NCI-H1105 (cell line): ENCODE results near the gene LIPA.
"Not testable (repeated sequence)": the region's sequence is repeated elsewhere in the genome, so short reads cannot be mapped to it uniquely, and the experiment has no call there.

Experiments used
- DNase-seq: peaks from one replicate; lab custom pipeline; 2025; lab: John Stamatoyannopoulos, UW

Gene LIPA

DNA sequence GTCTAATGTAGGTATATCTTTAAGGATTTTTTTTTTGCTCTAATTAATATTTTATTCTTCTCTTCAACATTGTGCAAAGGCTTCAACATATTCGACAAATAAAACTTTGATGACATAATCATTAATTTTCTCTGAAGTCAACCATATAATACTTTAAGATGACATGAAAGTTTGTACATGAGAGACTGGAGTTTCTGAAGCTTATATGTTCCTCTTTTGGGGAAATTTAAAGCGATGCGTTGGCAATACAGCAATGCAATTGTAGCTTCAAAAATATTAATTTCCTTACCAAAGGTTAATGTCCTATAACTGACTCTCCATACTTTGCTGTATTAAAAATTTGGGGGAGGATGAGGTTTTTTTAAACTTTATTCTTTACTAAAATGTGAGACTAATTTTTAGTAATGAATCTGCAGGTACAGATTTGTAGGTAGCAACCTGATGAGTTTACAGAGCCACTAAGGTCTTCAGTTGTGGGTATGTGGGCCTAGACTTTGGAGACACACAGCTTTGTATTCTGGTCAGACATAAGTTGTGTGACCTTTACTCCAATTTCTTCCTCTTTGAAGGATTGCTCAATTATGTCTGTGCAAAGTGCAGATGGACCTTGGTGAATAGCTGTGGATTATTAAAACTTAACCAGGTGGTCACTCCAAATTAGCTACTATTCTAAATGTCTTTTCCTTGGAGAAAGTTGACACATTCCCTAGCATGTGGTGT is 18.0 kb upstream of the LIPA start:
- no peak for DNase-seq

- DNase-seq = no peak
Observed at GRCh38 chr10:89266721-89267453, 15.3 kb upstream of the LIPA start.

DNA sequence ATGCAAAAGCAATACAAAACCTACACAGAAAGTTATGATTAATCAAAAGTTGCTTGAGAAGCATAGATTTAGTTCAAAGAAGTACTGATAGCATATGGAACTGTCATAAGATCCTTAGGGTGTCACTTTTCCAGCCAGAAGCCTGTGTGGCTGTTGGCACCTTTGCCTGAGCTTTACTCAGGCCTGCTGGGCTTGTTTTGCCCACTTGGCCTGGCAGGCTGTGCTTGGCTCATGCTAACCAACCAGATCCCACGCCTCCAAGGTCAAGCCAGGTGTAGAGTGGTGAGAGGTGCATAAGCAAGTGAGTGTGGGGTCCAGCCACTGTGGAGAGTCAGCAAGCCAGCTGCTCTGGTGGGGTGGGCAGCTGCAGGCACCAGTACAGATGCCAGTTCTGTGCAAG is 12.0 kb upstream of the LIPA start:
- no peak for DNase-seq

DNA sequence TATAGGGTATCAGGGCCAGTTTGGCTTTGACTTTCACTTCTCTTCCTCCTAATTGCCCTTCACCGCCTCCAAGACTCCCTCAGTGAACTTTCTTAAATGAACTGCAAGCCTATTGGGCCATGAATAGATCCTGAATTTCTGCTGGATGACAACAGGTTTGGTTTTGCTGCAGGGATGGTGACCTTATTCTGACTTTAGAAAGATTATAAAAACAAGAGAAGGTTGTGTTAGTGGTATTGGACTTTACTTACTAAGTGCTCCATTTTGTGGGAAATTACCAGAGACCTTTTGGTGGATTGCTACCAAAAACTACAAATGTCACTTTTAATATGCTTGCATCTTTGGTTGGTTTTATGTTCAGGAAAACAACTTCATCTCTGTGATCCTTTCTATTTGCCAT is 11.5 kb upstream of the LIPA start:
- no peak for DNase-seq

DNA sequence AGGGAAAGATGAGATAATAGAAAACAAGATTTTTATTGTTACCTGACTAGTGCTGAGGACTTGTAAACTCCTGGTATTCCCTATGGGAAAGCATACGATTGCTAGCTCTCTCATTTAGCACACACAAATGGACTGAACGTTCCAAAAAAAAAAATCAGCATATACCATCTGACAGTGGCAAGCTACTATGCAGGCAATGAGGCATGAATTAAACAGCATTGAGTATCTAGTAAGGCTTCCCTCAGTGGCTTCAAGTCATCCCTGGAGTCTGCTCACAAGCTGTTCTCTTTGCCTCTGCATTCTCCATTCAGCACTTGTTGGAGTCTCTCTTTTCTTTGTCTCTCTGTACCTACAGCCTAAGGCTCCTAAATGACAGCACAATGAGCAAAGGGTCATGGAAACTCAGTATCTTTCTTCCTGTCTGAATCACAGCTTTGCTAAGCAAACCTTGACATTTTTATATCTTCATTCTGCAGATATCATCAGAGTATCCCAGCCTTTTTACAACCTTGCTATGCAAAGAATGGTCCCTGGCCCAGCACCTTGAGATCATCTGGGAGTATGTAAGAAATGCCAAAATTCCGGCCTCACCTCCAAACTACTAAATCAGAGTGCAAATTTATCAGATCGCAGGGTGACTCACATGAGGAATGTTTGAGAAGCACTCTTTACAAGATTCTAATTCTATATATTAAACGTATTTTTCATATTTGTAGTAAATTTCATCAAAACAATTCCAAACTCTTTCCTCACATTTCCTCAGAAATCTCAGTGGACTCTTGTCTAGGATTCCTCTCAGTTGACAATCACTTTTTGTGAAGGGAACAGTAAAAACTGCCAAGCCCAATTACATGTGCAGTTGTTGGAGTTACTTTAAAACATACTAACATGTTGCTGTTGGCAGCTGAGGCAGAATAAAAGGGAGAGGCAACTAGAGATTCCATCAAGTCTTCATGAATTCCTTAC is 10.8 kb upstream of the LIPA start:
- no peak for DNase-seq

DNA sequence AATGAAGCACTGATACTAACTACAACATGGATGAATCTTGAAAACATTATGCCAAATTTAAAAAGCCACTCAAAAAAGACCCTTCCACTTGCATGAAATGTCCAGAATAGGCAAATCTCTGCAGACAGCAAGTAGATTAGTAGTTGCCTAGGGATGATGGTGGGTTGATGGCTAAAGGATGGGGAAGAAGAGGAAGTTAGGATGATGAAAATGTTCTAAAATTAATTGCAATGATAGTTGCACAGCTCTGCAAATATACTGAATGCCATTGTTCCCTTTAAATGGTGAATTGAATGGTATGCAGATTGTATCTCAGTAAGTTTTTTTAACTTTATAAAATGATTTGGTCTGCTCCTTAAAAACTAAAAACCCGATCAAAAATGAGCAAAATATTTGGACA is 7.3 kb upstream of the LIPA start:
- DNase-seq = no peak

DNA sequence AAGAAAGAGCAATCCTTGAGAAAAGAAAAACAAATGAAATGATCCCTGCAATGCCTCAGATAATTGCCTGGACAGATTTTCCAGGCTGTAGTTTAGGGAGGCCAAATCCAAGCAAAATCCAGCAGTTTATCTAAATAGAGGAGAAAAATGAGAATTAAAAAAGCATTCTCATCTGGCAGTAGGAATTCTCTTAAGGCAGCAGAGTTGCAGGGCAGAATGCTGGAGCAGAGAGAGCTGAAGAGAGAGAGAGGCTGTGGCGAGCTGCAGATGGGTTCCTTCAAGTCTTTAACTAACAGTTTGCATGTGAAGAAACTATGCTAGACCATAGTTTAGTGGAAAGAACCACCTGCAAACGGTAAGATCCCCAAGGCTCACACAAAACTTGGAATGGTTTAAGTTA is 6.0 kb upstream of the LIPA start:
- no peak for DNase-seq

GRCh38 chr10:89256962-89257361 is 5.4 kb upstream of the LIPA start:
- no peak for DNase-seq

GRCh38 chr10:89256340-89256739 is 4.8 kb upstream of the LIPA start:
- no peak for DNase-seq

GRCh38 chr10:89255793-89256192 is 4.2 kb upstream of the LIPA start:
- DNase-seq = no peak

DNA sequence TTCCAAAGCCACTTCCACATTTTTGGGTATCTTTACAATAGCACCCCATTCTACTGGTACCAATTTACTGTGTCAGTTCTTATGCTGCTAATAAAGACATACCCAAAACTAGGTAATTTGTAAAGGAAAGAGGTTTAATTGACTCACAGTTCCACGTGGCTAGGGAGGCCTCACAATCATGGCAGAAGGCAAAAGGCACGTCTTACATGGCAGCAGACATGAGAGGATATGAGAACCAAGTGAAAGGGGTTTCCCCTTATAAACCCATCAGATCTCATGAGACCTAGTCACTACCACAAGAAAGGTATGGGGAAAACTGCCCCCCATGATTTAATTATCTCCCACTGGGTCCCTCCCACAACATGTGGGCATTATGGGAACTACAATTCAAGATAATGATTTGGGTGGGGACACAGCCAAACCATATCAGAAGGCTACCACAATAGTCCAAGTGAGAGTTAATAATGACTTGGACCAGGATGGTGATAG is 3.6 kb upstream of the LIPA start:
- DNase-seq = not testable (repeated sequence)

GRCh38 chr10:89252225-89252585 is 630 bp upstream of the LIPA start:
- no peak for DNase-seq

- no peak for DNase-seq
Observed at GRCh38 chr10:89250865-89251408, 638 bp downstream of the LIPA start.

DNA sequence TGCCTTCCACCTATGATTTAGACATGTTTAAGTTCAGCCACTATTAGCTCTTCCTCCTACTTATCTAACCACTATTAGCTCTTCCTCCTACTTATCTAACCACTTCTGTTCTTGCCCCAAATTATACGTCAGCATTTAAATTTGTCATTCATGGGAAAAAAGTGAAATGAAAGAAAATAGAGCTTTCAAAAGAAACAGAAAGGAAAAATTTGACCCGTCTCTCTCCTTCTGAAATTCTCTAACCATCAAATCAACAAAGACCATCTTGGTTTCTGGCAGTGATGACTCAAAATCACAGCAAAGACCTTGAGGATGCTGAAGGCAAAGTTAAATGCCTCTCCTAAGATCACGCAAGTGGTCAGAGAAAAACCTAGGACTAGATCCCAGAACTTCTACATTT is 2.6 kb downstream of the LIPA start:
- DNase-seq = no peak

DNA sequence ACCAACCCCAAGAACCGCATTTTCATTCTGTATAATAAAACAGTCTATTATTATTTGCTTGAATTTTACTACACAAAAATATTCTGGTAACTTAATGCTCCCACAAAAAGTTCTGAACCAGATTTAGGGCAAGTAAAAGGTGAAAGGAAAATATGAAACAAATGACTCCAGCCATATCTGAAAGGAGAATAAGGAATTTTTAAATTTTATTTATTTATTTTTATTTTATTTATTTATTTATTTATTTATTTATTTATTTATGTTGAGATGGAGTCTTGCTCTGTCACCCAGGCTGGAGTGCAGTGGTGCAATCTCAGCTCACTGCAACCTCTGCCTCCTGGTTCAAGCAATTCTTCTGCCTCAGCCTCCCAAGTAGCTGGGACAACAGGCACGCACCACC is 4.0 kb downstream of the LIPA start:
- DNase-seq = not testable (repeated sequence)

GRCh38 chr10:89245802-89246201 is 5.8 kb downstream of the LIPA start:
- no peak for DNase-seq

DNA sequence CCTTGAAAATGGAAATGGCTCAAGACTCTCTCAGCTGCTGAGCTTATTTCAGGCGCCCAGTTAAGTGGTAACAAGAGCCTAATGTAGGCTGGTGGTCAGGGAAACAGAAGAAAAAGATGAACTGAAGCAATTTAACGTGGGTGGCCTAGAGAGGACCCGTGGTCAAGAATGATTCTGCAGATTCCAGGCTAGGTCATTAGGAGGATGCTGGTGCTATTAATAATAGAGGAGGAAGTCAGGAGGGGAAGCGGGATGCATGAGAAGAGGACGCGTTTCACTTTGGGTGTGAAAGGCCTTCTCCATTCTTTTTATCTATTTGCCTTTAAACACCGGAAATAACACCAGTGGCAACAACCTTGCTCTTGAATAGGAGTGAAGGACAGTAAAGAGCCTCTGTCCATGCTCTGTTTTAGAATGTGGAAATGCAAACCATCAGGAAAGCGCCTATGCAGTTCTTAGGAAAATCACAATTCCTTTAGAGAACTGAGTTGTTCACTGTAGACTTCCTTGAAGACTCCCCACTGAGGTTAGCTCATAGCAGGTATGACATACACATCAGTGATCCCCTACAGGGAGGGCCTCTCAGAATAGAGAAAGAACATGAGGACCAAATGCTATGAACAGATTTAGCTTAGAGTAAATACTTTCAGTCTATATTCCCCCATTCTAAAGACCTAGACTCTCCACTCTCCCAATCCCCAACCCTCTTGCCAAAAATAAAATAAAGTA is 8.6 kb downstream of the LIPA start:
- DNase-seq = no peak

- no peak for DNase-seq
Observed at GRCh38 chr10:89242345-89242684, 9.3 kb downstream of the LIPA start.

- DNase-seq = no peak
Observed at GRCh38 chr10:89241486-89242344, 9.9 kb downstream of the LIPA start.

GRCh38 chr10:89241026-89241425 is 10.5 kb downstream of the LIPA start:
- DNase-seq = no peak

DNA sequence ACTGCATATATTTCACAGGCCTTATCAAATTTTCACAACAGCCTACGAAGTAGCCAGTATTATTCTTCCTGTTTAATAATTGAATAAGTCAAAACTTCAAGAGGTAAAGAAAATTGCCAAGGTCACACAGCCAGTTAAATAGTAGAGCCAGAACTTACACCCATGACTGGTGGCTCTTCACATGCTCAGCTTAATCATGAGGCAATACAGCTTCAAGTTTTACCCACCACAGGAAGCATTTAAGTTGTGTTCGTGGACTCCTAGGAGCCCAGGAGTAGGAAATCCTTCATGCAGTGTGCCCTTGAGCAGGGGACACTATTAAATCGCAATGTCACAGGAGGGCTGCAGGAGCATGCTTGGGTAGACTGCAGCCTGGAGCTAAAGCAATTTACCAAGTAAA is 11.1 kb downstream of the LIPA start:
- no peak for DNase-seq
